Activated T-helper 1 cell treated with anti-CD3 and anti-CD28 coated beads, Interleukin-12 subunit alpha, Interleukin-12 subunit beta, Interleukin-2, Interleukin-4 antibody, amounts not matched to agents 30 ng/mL and 10 ng/mL and 1 ng/mL, durations not matched to agents 14 hours and 24 hours and 36 hours (primary cell): ENCODE measurements around the gene UBE2R2. TPM values are rescaled to one million over a fixed set of nuclear protein-coding genes. Genes with fewer than 3 reads are reported as not detected.

Experiments used
- total RNA-seq: library from RNA; stranded (reverse); gene quantifications from 2 replicates; pipeline ENCODE4 v1.2.3, GENCODE V29; 2022

The UBE2R2 gene
- total RNA-seq, 1 donor from 2014 or later, result 40.0 TPM

Other genes with a start within 250 kb of the UBE2R2 start
- not detected in 2 replicates for gene PRSS3, start 21.6 kb upstream of the UBE2R2 start, total RNA-seq
- 56.2 and 57.4 TPM in 2 replicates for gene UBAP2, start 231.7 kb downstream of the UBE2R2 start, total RNA-seq